DOHH2 (cell line): Measurements from ENCODE around the gene FKBP15.
A peak's percentile ranks its signal among the peaks of the same experiment; 100 is the strongest.

ENCODE experiments used
- H3F3A ChIP-seq: fragments of 200-600 bp; sonication (generic), shearing (Covaris generic); 2 replicates; pipeline ENCODE4 v1.6.0; 2016; ENCODE audit warnings: antibody characterized with exemption, mild to moderate bottlenecking; ENCODE audit not compliant: control insufficient read depth, insufficient read depth
- H3K27ac ChIP-seq: fragments of 200-600 bp; sonication (generic); 2 replicates; pipeline ENCODE4 v1.5.1; 2014; ENCODE audit warnings: low read depth, mild to moderate bottlenecking, low read length, moderate library complexity
- H3K27me3 ChIP-seq: fragments of 200-600 bp; sonication (generic); 2 replicates; pipeline ENCODE4 v1.6.1; 2014; ENCODE audit warnings: mild to moderate bottlenecking, low read length, mixed read lengths; ENCODE audit not compliant: control insufficient read depth
- H3K36me3 ChIP-seq: fragments of 200-600 bp; sonication (generic); 2 replicates; pipeline ENCODE4 v1.6.1; 2014; ENCODE audit warnings: mild to moderate bottlenecking, low read length, moderate library complexity, mixed read lengths; ENCODE audit not compliant: control insufficient read depth
- H3K4me1 ChIP-seq: fragments of 200-600 bp; sonication (generic); 2 replicates; pipeline ENCODE4 v1.6.1; 2014; ENCODE audit warnings: mild to moderate bottlenecking, low read length, mixed read lengths; ENCODE audit not compliant: control insufficient read depth
- H3K4me2 ChIP-seq: fragments of 200-600 bp; sonication (generic); 2 replicates; pipeline ENCODE4 v1.6.0; 2014; ENCODE audit warnings: mild to moderate bottlenecking, low read length, moderate library complexity
- H3K4me3 ChIP-seq: fragments of 200-600 bp; sonication (generic); 2 replicates; pipeline ENCODE4 v1.5.1; 2014; ENCODE audit warnings: mild to moderate bottlenecking, low read length, mixed read lengths
- H3K79me2 ChIP-seq: fragments of 200-600 bp; sonication (generic); 2 replicates; pipeline ENCODE4 v1.6.1; 2014; ENCODE audit warnings: mild to moderate bottlenecking, low read length, mixed read lengths; ENCODE audit not compliant: control insufficient read depth
- H3K9me2 ChIP-seq: fragments of 200-600 bp; sonication (generic); replicated peaks from 2 replicates; pipeline ENCODE4 v1.6.1; 2014; ENCODE audit warnings: mild to moderate bottlenecking, low read length, mixed read lengths; ENCODE audit not compliant: control insufficient read depth
- H3K9me3 ChIP-seq: fragments of 200-600 bp; sonication (generic); 2 replicates; pipeline ENCODE4 v1.6.1; 2014; ENCODE audit warnings: antibody characterized with exemption, low read length, mixed read lengths; ENCODE audit not compliant: control insufficient read depth, insufficient read depth
- H4K20me1 ChIP-seq: fragments of 200-600 bp; sonication (generic); 2 replicates; pipeline ENCODE4 v1.6.0; 2014; ENCODE audit warnings: low read depth, mild to moderate bottlenecking, antibody characterized with exemption, low read length, moderate library complexity; ENCODE audit not compliant: control insufficient read depth, insufficient read depth
- EZH2phosphoT487 ChIP-seq: fragments of 200-600 bp; sonication (generic); IDR thresholded peaks from 2 replicates; pipeline ENCODE4 v1.6.1; 2017; ENCODE audit warnings: borderline replicate concordance, mild to moderate bottlenecking, antibody characterized with exemption, low read length, moderate library complexity, mixed read lengths
- TF ChIP-seq, protein P1 (sequence below): fragments of 200-600 bp; sonication (generic); IDR thresholded peaks from one replicate; pipeline ENCODE4 v1.5.1; 2014; ENCODE audit warnings: antibody characterized with exemption, mild to moderate bottlenecking, low read depth, low read length; ENCODE audit not compliant: poor library complexity, severe bottlenecking

FKBP15 gene

DNA sequence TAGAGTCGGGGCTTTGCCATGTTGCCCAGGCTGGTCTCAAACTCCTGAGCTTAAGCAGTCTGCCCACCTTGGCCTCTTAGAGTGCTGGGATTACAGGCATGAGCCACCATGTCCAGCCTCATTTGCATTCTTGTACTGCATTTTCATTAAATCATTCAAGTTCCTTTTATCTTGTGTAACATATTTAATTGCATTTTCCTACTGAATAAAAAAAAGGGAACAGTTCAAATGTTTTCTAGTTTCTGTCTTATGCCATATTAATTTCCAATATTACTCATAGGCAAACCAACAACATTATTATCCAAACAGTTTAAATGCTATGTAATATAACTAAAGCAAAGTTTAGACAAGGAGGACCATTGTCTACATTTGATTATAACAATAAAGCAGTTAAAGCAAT lies 6.4 kb upstream of the FKBP15 start:
- Histone ChIP-seq H3K36me3 (peaks cover 26% of the 10 kb centered on the region), H3K9me2 (no peaks in the 10 kb centered on the region), H3K79me2 (peaks cover 72% of the 10 kb centered on the region), H3F3A (no peaks in the 10 kb centered on the region), H3K9me3 (no peaks in the 10 kb centered on the region), H3K27me3 (no peaks in the 10 kb centered on the region), H4K20me1 (no peaks in the 10 kb centered on the region), H3K4me1 (peaks cover 27% of the 10 kb centered on the region), H3K4me3 (no peak overlapping the region), H3K27ac (no peak overlapping the region), H3K4me2 (no peak overlapping the region)
- TF ChIP-seq EZH2phosphoT487 = no peak
- TF ChIP-seq, protein P1, sequence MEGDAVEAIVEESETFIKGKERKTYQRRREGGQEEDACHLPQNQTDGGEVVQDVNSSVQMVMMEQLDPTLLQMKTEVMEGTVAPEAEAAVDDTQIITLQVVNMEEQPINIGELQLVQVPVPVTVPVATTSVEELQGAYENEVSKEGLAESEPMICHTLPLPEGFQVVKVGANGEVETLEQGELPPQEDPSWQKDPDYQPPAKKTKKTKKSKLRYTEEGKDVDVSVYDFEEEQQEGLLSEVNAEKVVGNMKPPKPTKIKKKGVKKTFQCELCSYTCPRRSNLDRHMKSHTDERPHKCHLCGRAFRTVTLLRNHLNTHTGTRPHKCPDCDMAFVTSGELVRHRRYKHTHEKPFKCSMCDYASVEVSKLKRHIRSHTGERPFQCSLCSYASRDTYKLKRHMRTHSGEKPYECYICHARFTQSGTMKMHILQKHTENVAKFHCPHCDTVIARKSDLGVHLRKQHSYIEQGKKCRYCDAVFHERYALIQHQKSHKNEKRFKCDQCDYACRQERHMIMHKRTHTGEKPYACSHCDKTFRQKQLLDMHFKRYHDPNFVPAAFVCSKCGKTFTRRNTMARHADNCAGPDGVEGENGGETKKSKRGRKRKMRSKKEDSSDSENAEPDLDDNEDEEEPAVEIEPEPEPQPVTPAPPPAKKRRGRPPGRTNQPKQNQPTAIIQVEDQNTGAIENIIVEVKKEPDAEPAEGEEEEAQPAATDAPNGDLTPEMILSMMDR = no peak

DNA sequence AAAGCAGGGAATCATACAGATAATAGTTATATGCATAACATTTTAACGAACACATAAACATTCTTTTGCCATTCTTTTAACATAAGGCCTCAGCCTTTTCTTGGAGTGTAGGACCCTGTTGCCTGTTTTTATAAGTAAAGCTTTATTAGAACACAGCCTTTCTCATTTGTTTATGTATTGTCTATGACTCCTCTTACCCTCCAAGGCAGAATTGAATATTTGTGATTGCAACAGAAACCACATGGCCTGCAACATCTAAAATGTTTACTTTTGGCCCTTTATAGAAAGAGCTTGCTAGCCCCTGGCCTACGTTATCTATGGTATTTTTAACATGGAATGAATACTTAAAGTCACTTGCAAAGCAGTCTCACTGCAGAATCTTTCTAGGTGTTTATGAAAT lies 2.9 kb upstream of the FKBP15 start:
- no peak overlapping the region for H3K4me3 ChIP-seq

DNA sequence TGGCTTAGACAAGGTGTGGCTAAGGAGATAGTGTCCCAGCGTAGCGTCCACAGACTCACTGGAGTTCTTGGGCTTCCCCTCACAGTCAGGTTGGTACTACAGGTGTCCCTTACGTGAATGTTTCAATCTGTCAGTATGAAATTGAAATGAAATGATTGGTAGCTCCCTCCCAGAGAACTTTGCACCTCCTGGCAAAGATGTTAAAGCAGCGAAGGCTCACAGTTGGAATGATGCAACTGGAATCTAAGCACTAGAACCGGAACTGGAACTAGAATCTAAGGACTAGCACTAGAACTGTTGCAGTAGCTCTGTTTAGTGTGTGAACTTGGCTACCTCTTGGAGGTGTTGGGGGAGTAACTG lies 1.4 kb upstream of the FKBP15 start:
- Histone ChIP-seq H3K4me3 (peak overlapping the region; percentile 94), H3K4me2 (peak overlapping the region; percentile 82), H3K9me3 (no peaks in the 10 kb centered on the region), H3K27me3 (no peaks in the 10 kb centered on the region), H3F3A (peaks cover 17% of the 10 kb centered on the region), H3K4me1 (peaks cover 46% of the 10 kb centered on the region), H3K36me3 (peaks cover 50% of the 10 kb centered on the region), H3K27ac (no peak overlapping the region), H4K20me1 (peaks cover 3% of the 10 kb centered on the region; the same call in 1 of the 2 replicates), H3K79me2 (peaks cover 87% of the 10 kb centered on the region), H3K9me2 (no peaks in the 10 kb centered on the region)
- no peak for TF ChIP-seq EZH2phosphoT487
- TF ChIP-seq, protein P1 = no peak

More for the DNA sequence above, 2.9 kb upstream of the FKBP15 start:
- Histone ChIP-seq H3K27me3 (no peaks in the 10 kb centered on the region), H4K20me1 (no peaks in the 10 kb centered on the region), H3K9me3 (no peaks in the 10 kb centered on the region), H3K4me1 (peaks cover 37% of the 10 kb centered on the region), H3K36me3 (peaks cover 43% of the 10 kb centered on the region), H3K79me2 (peaks cover 81% of the 10 kb centered on the region), H3K9me2 (no peaks in the 10 kb centered on the region), H3K27ac (no peak overlapping the region), H3K4me2 (peak overlapping the region; percentile 82; the same call in 1 of the 2 replicates), H3F3A (peaks cover 15% of the 10 kb centered on the region)
- TF ChIP-seq, protein P1 = no peak
- TF ChIP-seq EZH2phosphoT487 = no peak
